Loucy (cell line): ENCODE measurements around the gene SEMA7A.

Experiments
- H2AFZ ChIP-seq: fragments of 200-600 bp; sonication (generic); 2 replicates; pipeline ENCODE4 v1.6.0; 2016; ENCODE audit warnings: antibody characterized with exemption, mild to moderate bottlenecking, low read length, moderate library complexity
- H3F3A ChIP-seq: fragments of 200-600 bp; 2 replicates; pipeline ENCODE4 v1.6.0; 2016; ENCODE audit warnings: antibody characterized with exemption, low read depth, mild to moderate bottlenecking
- H3K27me3 ChIP-seq: fragments of 200-600 bp; sonication (generic); 2 replicates; pipeline ENCODE4 v1.6.1; 2014; ENCODE audit warnings: low read length, mild to moderate bottlenecking; ENCODE audit not compliant: insufficient read depth, poor library complexity, severe bottlenecking
- H3K36me3 ChIP-seq: fragments of 200-600 bp; sonication (generic); 2 replicates; pipeline ENCODE4 v1.6.1; 2016; ENCODE audit warnings: low read length; ENCODE audit not compliant: insufficient read depth
- H3K4me1 ChIP-seq: fragments of 200-600 bp; sonication (generic); 2 replicates; pipeline ENCODE4 v1.5.1; 2014; ENCODE audit warnings: low read length, mild to moderate bottlenecking; ENCODE audit not compliant: insufficient read depth, poor library complexity, severe bottlenecking
- H3K4me2 ChIP-seq: fragments of 200-600 bp; sonication (generic); 2 replicates; pipeline ENCODE4 v1.6.0; 2014; ENCODE audit warnings: antibody characterized with exemption, low read length, low read depth, mild to moderate bottlenecking; ENCODE audit not compliant: poor library complexity, severe bottlenecking
- H3K4me3 ChIP-seq: fragments of 200-600 bp; sonication (generic); 2 replicates; pipeline ENCODE4 v1.5.1; 2014; ENCODE audit warnings: low read length, mild to moderate bottlenecking, mixed read lengths; ENCODE audit not compliant: poor library complexity, severe bottlenecking
- H3K79me2 ChIP-seq: fragments of 200-600 bp; sonication (generic); 2 replicates; pipeline ENCODE4 v1.6.1; 2014; ENCODE audit warnings: low read length; ENCODE audit not compliant: insufficient read depth
- H3K9ac ChIP-seq: fragments of 200-600 bp; sonication (generic); 2 replicates; pipeline ENCODE4 v1.6.0; 2014; ENCODE audit warnings: mild to moderate bottlenecking, low read depth, low read length, moderate library complexity; ENCODE audit not compliant: poor library complexity, severe bottlenecking
- H3K9me2 ChIP-seq: fragments of 200-600 bp; sonication (generic); replicated peaks from 2 replicates; pipeline ENCODE4 v1.6.1; 2016; ENCODE audit warnings: low read depth, low read length, mixed read lengths
- H3K9me3 ChIP-seq: fragments of 200-600 bp; sonication (generic); 2 replicates; pipeline ENCODE4 v1.6.1; 2014; ENCODE audit warnings: mild to moderate bottlenecking, antibody characterized with exemption, low read length, low read depth; ENCODE audit not compliant: insufficient read depth
- H4K20me1 ChIP-seq: fragments of 200-600 bp; sonication (generic); 2 replicates; pipeline ENCODE4 v1.6.0; 2014; ENCODE audit warnings: antibody characterized with exemption, low read length, mild to moderate bottlenecking; ENCODE audit not compliant: insufficient read depth, poor library complexity, severe bottlenecking
- CTCF ChIP-seq: fragments of 200-600 bp; sonication (generic); conservative IDR thresholded peaks from 2 replicates; pipeline ENCODE4 v1.5.1; 2014; ENCODE audit warnings: mild to moderate bottlenecking, antibody characterized with exemption, low read length
- EZH2phosphoT487 ChIP-seq: fragments of 200-600 bp; IDR thresholded peaks from 2 replicates; pipeline ENCODE4 v1.6.1; 2018; ENCODE audit warnings: antibody characterized with exemption, mild to moderate bottlenecking, moderate library complexity, borderline replicate concordance

Gene SEMA7A

DNA sequence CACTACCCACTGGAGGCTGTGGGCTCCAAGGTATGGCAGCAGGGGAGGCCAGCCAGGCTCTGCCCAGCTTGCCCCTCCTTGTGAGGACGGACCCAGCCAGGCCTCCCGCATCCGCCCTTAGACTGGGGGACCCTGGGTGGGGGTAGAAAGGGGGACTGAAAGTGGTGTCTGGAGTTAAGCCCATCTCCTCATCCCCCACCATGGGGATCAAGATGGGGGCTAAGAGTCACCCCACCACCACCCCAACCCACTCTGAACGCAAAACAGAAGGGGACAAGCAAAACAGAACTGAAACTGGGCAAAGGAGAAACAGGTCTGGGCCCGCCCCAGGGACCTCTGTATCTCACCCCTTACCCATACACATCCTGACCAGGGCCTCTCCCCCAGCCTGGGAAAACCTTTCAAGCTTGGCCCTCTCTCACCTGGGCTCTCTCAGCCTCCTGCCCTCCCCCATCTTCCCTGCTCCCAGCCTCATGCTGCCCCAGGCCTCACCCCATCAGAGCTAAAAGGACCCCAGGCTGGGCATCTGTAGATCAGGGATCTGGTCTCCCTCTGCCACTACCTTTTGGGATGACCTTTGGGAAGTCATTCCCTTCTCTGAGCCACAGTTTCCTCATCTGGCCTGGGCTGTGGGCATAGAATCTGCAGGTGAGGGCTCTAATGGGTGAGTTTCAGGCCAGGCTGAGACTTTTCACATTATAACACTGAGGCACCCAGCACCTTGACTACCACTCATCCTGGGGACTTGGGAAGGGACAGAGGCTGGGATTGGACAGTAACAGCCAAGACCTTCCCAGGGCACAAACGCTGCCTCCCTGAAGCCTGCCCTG is 36.3 kb downstream of the SEMA7A start:
- no peaks in the 10 kb centered on the region for H3K27me3 ChIP-seq
- H3K4me1 ChIP-seq: peaks cover 67% of the 10 kb centered on the region
- H3K4me3 ChIP-seq: no peak overlapping the region

GRCh38 chr15:74396445-74397238 is 37.1 kb downstream of the SEMA7A start:
- Histone ChIP-seq H3K4me1 (peaks cover 67% of the 10 kb centered on the region), H3K9me3 (no peaks in the 10 kb centered on the region), H3F3A (no peaks in the 10 kb centered on the region), H3K4me3 (peak overlapping the region; percentile 30), H3K9me2 (no peaks in the 10 kb centered on the region), H3K79me2 (no peaks in the 10 kb centered on the region), H3K27me3 (no peaks in the 10 kb centered on the region), H3K36me3 (no peaks in the 10 kb centered on the region), H4K20me1 (no peaks in the 10 kb centered on the region), H3K9ac (peak overlapping the region; percentile 68), H2AFZ (peak overlapping the region; percentile 63; the same call in 1 of the 2 replicates), H3K4me2 (peak overlapping the region; percentile 53)
- TF ChIP-seq EZH2phosphoT487 (no peak), CTCF (no peak)

More for the DNA sequence above, 36.3 kb downstream of the SEMA7A start:
- no peak for TF ChIP-seq CTCF
- TF ChIP-seq EZH2phosphoT487: no peak
- no peak overlapping the region for H2AFZ ChIP-seq
- H3K9ac ChIP-seq: peak overlapping the region; percentile 68
- H4K20me1 ChIP-seq: no peaks in the 10 kb centered on the region
- H3F3A ChIP-seq: no peaks in the 10 kb centered on the region
- peak overlapping the region; percentile 53 for H3K4me2 ChIP-seq
- H3K9me3 ChIP-seq: no peaks in the 10 kb centered on the region
- H3K79me2 ChIP-seq: no peaks in the 10 kb centered on the region
- no peaks in the 10 kb centered on the region for H3K9me2 ChIP-seq
- no peaks in the 10 kb centered on the region for H3K36me3 ChIP-seq

GRCh38 chr15:74396146-74396438 is 37.7 kb downstream of the SEMA7A start:
- Histone ChIP-seq H3K79me2 (no peaks in the 10 kb centered on the region), H3K4me3 (no peak overlapping the region), H3K9me2 (no peaks in the 10 kb centered on the region), H3K9ac (peak overlapping the region; percentile 68), H3K36me3 (no peaks in the 10 kb centered on the region), H3K4me2 (peak overlapping the region; percentile 53), H3K4me1 (peaks cover 67% of the 10 kb centered on the region), H3F3A (no peaks in the 10 kb centered on the region), H2AFZ (peak overlapping the region; percentile 63; the same call in 1 of the 2 replicates), H4K20me1 (no peaks in the 10 kb centered on the region), H3K9me3 (no peaks in the 10 kb centered on the region), H3K27me3 (no peaks in the 10 kb centered on the region)
- no peak for TF ChIP-seq CTCF
- TF ChIP-seq EZH2phosphoT487: no peak
